GM06990 (cell line): ENCODE data around the gene LYZL6.
A peak's percentile ranks its signal among the peaks of the same experiment; 100 is the strongest.

Source experiments
- DNase-seq: peaks from one replicate; pipeline ENCODE4 v3.0.0-alpha.2; 2011; ENCODE audit not compliant: insufficient read length; ENCODE audit errors: extremely low read depth
- H3K27me3 ChIP-seq: replicated peaks from 2 replicates; pipeline ENCODE4 v1.6.0; 2011; ENCODE audit warnings: low read length; ENCODE audit not compliant: control insufficient read depth, insufficient read depth
- H3K36me3 ChIP-seq: 2 replicates; pipeline ENCODE4 v1.5.1; 2011; ENCODE audit warnings: low read length; ENCODE audit not compliant: control insufficient read depth, insufficient read depth
- H3K4me3 ChIP-seq: replicated peaks from 2 replicates; pipeline ENCODE4 v1.5.1; 2011; ENCODE audit warnings: low read depth, mild to moderate bottlenecking, control low read depth, low read length
- CTCF ChIP-seq: IDR thresholded peaks from 2 replicates; pipeline ENCODE4 v1.5.1; 2011; ENCODE audit warnings: low read length, control low read depth, mild to moderate bottlenecking, inconsistent platforms; ENCODE audit not compliant: insufficient read depth, poor library complexity, severe bottlenecking

The LYZL6 gene

DNA sequence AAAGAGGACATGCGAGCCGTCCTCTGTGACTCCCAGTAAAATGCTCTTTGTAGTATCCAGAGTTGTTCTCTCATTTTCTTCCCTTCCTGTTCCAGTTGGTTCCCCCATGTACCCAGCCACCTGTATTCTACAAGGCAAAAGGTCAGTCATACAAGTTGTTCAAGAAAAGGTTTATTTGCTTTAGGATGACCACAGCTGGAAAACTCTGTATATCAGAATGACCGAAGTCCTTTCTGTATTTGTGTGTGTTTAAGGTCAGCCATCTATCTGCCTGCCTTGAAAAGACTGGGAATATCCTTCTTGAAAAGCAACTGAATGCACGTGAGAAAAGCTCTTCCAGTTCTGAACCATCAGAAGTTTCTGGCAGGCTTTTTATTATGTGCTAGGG is 29.4 kb upstream of the LYZL6 start:
- no peak overlapping the region for H3K4me3 ChIP-seq
- no peak for DNase-seq
- H3K36me3 ChIP-seq: no peaks in the 10 kb centered on the region
- no peak for TF ChIP-seq CTCF
- H3K27me3 ChIP-seq: no peaks in the 10 kb centered on the region

DNA sequence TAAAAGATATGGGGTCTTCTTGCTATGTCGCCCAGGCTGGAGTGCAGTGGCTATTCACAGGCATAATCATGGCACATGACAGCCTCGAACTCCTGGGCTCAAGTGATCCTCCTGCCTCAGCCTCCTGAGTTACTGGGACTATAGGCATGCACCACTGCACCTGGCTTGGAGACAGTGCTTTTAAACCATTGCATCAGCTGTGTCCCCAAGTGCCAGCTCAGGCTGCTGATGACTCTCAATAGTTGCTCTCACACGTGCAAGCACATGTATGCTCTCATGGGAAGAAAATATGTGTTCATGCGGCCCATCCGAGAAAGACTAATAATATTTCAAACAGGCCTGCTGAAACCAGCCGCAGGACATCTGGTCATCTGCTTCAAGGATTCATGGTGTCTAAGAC is 29.0 kb upstream of the LYZL6 start:
- no peak for DNase-seq
- no peaks in the 10 kb centered on the region for H3K27me3 ChIP-seq
- H3K36me3 ChIP-seq: no peaks in the 10 kb centered on the region
- no peak for TF ChIP-seq CTCF
- no peak overlapping the region for H3K4me3 ChIP-seq

GRCh38 chr17:35972066-35972465 is 28.6 kb upstream of the LYZL6 start:
- DNase-seq: no peak
- TF ChIP-seq CTCF: no peak
- H3K27me3 ChIP-seq: no peaks in the 10 kb centered on the region
- H3K4me3 ChIP-seq: no peak overlapping the region
- H3K36me3 ChIP-seq: no peaks in the 10 kb centered on the region

DNA sequence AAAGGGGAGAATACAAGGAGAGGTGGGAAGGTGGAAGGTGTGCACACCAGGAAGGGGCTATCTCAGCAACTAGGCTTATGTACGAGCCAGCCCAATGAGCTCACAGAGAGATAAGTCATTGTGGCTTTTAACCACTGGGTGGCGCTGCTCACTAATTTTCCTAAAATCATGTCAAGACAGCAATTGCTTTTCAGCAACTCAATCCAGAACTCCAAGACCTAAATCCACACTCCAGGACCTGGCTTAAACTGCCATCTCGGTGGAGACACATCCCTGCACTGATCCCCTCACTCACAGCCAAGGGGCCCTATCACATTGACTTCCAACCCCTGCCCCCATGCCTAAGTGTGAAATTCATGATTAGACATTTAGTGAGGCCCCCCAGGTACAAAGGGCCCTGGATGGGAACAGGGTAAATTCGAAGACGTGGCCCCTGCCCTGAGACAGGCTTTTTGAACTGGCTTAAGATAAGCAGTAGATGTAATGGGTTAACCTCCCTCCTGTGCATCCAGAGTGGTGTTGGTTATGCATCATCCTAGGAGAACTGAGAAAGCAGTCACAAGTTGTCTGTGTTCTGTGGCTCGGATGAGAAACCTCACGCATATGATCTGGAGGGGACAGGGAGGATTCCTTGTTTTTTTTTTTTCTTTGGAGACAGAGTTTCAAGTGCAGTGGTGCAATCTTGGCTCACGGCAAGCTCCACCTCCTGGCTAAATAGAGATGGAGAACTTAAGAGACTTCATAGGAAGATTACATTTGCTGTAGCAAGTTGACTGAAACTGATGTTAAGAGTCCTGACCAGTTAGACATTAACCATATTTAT is 26.3 kb upstream of the LYZL6 start:
- Histone ChIP-seq H3K36me3 (no peaks in the 10 kb centered on the region), H3K27me3 (no peaks in the 10 kb centered on the region), H3K4me3 (no peak overlapping the region)
- peak; percentile 67 for TF ChIP-seq CTCF
- DNase-seq: no peak

GRCh38 chr17:35968520-35969054 is 25.1 kb upstream of the LYZL6 start:
- TF ChIP-seq CTCF: no peak
- Histone ChIP-seq H3K36me3 (no peaks in the 10 kb centered on the region), H3K4me3 (no peak overlapping the region), H3K27me3 (no peaks in the 10 kb centered on the region)
- no peak for DNase-seq
